SIG-M5 (cell line): ENCODE results near the gene FRMD4A.
A peak's percentile ranks its signal among the peaks of the same experiment; 100 is the strongest.
"Not testable (repeated sequence)": the region's sequence is repeated elsewhere in the genome, so short reads cannot be mapped to it uniquely, and the experiment has no call there.

ENCODE experiments used
- DNase-seq: peaks from one replicate; lab custom pipeline; 2025; lab: John Stamatoyannopoulos, UW

Gene FRMD4A

DNA sequence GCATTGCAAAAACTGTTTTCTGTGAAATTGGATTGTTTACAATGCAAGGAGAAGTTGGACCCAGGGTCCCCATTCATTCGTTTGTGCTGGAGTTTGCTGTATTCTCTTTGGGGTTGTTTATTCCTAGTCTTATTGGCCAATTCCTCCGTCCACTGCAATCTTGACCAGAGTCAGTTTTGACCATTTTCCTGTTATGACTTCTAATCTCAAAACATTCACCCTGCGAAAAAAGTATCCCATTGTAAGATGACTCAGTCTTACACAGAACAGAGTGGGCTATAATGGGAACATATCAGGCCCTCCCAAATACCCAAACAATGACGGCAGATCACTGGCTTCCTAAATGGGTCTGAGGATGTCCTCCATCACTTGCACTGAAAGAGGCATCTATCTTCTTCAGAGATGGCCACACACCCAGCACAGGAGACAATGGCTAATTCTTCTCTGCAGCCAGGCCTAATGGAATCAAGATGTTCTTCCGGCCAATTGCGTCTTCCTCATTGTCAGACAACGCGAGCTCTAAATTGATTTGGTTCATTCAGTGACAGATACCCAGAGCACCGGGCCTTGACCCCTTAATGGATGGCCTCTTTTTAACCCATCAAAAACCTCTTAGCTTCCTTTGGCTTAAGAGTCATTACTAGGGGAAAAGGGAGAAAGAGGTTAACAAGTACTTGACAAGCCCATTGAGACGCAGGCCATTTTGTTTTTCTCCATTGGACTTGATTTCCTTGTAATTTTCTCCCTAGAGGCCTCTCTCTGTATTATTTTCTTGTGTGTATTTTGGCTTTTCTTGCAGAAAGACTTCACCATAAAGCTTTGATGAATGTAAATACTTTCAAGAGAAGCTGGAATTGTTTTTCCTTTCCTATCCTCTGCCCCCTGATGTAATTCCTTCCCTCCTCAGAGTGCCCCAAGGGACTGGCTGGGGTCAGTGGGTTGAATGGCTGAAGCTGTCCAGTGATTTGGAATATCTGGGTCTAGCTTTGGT is 614.3 kb downstream of the FRMD4A start:
- DNase-seq, result no peak

DNA sequence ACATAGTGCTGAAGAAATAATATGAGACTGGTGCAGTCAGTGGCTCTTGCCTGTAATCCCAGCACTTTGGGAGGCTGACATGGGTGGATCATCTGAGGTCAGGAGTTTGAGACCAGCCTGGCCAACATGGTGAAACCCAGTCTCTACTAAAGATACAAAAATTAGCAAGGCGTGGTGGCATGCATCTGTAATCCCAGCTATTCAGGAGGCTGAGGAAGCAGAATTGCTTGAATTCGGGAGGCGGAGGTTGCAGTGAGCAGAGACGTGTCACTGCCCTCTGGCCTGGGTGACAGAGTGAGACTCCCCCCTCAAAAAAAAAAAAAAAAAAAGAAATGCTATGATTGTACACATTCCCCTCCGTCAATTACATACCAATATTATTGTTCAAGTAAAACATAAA is 615.1 kb downstream of the FRMD4A start:
- DNase-seq, result not testable (repeated sequence)

DNA sequence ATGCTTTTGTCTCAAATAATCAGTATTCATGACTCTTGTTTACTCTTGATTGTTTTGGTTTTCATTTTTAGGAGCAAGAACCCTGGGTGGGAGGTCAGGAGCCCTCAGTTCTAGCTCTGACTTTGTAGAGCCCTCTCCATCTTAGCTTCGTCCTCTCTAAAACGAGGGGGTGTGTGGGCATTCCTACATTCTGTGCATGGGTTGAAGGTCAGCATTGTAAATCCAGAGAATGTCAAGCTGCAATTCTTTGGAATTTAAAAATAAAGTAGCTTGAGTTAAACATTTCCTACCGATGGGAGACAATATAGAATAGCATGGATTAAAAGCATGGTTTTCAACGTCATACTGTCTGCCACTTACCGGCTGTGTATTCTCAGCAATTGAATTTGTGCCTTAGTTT is 615.6 kb downstream of the FRMD4A start:
- DNase-seq, result no peak

DNA sequence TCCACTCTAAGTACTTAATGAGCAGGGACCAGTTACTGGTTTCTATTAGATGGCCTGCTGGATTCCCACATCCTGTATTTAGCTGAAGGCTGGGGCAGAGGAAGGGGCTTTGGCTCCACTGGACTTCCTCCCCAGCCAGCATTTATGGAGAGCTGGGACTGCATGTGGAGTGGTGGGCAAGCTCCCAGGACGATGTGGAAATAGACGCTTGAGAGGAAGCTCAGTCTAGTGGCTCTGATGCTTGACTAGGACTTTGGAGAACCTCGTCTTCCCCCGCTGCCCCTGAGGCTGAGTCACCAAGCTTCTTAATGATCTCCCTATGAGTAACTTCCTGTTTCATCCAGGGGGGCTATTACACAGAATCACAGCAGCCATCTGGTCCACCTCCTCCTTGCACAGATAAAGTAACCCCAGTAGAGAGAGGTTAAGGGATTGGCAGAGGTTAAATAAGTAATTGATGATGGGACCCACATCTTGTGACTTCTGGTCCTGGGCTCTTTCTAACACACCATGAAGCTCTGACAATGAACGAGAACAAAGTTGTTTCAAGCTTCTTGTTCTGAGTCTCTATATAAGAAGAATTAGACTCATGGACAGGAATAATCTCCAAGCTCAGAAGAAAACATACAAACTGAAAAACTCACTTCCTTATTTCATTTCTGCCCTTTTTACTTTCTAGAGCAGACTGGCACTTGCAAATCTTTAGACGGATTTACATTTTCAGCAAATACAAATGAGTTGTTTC is 617.7 kb downstream of the FRMD4A start:
- DNase-seq, result peak; percentile 36

DNA sequence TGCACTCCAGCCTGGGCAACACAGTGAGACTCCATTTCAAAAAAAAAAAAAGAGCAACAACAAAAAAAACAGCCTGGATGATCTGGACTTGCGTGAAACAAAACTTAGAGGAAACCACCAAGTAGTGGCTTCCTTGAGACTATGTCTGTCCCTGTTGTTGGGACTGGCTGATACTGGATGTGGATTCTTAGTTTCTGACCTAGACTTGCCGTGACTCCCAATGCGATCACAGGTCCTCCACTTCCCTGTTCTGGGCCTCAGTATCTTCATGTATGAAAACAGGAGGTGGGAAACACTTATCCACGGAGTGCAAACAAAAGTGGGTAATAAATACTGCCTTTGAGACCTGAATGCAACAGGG is 618.3 kb downstream of the FRMD4A start:
- DNase-seq, result no peak

DNA sequence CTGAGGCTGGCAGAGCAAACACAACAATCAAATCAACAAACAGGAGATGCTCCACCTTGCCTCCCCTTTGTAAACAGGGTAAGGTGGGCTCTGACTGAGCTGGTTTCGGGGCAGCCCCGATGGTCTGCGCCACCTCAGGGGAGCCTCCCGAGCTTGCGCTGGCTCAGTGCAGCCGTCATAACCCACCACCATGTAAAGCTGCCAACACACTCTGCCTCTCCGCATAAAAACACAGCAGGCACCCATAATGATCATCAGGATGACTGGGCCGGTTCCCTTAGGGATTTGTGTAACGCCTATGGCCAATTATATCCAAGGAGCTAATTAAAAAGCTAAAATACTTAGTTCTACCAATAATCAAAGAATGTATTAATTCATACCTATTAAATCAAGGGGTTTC is 619.4 kb downstream of the FRMD4A start:
- DNase-seq, result no peak

DNA sequence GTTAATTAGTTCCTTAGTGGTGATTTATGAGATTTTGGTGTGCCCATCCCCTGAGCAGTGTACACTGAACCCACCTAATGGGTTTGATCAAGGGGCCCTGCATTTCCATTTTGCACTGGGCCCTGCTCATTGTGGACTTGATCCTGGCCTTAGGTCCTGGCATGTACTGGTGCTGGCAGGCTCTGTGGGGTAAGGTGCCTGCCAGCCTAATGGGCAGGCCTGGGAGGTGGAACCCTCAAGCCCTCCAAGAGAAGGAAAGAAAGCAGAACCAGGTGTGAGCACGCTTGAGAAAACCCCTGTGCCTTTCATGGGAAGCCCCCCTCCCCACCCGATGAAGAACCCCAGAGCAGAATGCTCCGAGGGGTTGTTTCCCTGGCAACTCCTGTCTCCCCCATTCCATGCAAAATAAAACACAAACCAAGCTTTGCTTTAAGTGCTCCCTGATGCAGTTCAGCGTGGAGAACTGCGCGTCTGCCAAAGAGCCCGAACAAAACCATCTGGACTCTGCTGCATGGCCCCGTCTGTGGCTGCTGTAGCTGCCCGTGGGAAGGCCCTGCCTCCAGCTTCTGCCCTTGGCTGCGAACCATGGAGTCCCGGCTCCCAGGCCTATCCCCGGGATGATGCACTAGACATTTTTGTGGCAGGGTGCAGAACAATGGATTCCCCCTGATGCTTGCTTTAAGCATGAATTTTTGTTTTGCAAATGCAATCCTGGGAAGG is 620.6 kb downstream of the FRMD4A start:
- DNase-seq, result no peak

DNA sequence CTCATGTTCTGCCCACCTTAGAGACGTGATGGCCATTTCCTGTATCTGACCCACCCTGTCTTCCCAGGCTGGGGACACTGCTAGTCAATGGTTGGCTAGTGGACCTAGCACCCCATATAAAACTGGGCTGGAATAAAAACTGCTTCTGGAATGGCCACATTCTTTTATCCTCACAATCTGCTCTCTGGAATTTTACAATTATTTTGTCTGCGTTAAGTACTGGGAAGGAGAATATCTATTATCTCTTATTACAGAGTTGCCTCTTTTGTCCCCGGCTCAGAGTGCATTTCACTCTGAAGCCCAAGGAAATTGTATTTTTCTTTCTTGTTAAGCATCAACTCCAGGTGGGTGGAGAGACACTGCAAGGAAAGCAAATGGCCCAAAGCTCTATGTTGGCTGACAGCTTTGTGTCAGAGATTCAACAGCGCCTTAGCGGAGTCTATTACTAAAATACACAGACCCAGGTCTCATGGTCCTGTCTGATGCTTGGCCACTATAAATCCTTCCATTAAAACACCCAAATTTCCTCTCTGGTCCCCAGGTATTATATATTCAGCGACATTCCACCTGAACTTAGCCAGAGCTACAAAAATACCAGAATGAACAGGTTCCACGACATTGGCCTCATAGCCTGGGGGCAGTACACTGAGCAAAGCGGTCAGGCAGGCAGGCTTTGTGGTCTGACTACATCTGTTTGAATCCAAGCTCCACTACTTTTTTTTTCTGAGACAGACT is 622.3 kb downstream of the FRMD4A start:
- no peak for DNase-seq

DNA sequence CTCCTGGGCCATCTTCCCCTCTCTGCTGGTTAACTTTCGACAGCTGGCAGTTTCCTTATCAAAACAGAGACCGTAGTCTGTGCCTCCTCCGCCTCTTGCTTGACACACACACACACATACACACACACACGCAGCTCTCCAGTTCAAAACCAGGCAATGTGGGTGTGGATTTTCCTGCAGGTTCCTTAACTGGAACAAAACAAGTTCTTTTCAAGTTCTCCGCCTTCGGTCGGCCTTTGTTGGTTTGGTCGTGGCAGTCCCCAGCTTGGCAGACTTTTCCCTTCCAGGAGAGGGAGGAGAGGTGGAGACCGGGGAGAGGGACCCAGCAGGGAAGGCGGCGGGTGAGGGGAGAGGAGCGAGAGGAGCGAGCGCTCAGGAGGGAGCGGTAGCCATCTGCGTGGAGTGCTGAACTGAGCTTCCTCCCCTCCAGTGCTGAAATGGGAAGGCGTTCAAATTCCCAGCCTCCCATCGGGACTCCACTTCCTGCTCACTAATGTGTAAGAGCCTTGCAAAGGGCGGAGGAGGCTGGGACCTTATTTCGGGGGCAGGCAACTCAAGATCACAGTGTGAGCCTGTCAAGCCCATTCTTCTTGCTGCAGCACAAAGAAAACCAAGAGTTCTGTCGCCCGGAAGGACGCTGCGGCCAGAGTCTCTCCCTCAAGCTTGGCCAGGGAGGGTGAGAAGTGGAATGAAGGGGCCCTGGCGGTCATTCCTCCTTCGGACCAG is 623.4 kb downstream of the FRMD4A start:
- DNase-seq, result no peak

DNA sequence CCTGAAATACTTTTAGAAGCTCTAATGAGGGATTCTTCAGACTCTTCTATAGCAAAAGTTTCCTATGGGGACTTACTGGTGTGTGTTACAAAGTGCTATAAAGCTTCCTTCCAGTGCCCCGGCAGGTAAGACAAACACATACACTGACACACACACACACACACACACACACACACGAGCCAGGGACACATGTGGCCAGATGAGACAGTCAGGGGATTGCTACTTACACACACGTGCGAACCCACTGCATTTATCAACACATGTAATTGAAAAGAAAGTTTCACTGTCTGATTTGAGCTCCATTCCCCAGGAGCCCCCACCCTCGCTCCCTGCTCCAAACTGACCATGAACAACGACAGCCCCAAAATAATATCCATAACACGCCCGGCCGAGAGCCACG is 624.1 kb downstream of the FRMD4A start:
- DNase-seq, result no peak

DNA sequence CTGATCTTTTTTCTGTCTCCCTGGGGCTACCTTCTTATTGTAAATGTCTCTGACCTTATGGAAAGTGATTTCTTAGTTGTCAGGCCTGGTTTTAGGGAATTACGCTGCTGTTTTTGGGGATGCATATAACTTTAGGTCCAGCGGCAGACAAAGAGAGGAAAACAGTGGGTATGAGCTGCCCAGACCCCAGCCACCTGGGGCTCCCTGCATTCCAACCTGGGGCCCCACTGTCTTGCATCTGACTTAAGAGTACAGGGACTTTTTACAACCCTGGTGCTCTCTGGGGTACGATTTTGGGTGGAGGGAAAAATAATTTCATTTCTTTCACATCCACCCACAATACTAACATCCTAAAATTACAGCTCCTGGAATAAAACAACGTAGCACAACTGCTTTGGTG is 624.5 kb downstream of the FRMD4A start:
- no peak for DNase-seq

DNA sequence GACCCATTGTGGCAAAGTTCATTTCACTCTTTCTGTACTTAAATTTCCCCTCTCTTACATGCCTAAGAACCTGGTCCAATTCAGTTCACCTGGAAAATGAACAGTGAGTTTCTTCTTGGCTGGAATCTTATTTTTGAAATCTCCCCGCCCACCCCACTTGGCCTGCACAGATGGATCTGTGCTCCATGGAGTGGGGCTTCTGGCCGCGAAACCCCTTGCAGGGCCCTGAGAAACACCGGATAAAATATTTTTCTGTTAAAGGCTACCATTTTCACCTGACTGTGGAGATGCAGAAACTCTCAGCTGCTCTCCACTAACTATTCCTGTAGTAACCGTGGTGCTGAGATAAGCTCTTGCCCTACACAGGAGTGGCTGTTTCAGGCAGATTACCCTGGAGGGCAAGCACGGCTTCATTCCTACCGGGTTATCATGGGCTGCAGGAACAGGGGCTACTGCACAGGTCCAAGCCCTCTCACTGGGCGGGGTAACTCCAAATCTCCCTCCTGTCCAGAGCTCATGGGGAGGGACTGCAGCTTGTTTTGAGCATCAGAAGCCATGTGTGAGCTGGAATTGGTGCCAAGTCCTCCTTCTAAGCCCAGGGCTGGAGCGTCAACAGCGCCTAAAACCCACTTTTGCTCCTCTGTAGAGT is 625.1 kb downstream of the FRMD4A start:
- DNase-seq, result no peak

DNA sequence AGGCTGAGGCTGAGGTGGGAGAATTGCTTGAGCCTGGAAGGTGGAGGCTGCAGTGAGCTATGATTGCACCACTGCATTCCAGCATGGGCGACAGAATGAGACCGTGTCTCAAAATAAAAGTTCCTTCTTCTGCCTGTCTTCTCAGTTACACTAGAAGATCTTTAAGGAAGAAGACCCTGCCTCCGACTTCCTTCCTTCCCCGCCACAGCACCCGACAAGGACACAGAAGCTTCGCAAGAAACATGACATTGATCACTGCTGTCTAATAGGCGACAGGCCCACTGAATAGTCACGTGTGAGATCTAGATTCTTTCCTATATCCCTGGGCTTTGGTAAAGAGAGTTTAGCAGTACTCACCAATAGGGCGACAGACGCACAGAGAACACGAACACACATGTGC is 625.8 kb downstream of the FRMD4A start:
- DNase-seq, result no peak

DNA sequence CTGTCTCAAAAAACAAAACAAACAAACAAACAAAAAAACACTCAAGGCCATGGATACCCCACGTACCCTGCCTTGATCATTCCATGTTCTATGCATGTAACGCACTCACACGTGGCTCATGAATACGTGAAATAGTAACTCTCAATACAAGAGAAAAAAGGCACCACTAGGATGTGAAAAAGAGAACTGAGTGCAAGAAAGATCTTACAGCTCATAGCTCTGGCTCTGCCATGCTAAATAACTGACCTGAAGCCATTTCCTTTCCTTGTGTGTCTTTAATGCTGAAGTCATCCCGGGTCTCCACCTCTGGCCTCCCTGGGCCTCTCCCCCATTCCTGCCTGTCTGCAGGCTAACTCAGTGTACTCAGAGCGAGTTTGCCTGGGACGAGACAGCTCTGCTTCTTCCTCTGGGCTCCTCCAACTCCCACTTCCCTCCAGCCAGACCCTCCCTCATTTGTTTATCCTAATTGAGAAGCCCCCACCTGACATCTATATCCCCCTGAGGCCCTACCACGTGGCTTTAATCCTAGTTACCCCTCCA is 626.7 kb downstream of the FRMD4A start:
- no peak for DNase-seq

DNA sequence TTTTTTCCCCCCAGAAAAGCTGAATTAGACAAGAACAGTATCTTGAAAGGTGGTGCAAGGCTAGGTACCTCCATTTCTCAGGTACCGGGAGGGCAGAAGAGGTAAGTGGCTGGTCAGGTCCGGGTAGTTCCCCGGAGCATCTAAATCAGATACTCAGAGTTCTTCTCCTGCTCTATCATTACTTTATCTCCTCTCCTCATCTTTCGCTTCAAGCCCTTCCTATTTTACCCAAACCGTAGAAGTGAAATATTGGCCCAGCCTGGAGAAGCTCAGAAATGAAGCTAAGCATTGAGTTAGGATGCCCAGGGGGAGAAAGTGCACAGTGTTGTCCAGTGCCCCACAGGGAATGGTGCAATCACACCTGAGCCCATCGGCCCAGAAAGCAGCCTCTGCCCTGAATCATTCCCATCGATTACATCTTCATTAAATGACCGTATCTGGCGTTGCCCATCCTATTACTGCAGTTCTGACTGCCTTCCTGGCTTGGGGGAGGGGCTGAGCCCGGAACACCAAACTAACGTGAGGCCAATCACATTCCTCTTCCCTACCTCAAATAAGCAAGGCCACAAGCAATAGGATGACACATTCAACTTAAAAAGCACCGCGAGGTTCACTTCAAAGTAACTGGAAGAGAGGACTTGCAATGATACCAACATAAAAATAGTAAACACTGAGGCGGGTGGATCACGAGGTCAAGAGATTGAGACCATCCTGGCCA is 627.5 kb downstream of the FRMD4A start:
- DNase-seq, result no peak

DNA sequence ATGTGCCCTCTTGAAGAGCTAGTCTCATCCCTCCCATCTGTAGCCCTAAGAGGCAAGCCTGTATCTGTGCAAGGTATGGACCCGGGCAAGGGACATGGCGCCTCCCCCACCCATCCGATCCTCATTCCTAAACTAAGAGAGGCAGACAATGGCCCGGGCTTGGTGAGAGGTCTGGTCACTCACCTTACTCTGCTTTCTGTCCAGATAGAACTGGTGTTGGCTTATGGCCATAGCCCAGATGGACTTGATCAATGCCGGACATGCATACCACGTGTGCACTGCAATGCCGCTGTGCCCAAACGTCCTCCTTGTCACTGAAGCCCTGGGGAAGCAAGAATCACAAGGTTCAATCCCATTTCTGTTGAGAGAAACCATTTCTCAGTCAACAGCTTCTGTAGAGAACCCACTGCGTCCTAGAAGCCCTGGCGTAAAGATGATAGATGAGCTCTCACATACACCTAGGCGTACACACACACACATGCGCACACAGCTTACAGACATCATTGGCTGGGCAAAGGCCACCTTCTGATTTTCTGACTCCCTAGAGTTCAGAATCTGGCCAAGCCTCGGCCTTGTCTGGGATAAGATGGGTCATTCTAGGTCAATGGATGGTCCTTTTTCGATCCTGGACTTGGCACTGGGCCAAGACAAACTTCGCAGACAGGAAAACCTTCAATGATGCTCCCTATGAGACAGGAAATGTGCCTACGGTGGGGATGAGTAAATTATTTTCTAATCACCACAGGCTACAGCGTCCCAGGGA is 629.4 kb downstream of the FRMD4A start:
- DNase-seq, result no peak

DNA sequence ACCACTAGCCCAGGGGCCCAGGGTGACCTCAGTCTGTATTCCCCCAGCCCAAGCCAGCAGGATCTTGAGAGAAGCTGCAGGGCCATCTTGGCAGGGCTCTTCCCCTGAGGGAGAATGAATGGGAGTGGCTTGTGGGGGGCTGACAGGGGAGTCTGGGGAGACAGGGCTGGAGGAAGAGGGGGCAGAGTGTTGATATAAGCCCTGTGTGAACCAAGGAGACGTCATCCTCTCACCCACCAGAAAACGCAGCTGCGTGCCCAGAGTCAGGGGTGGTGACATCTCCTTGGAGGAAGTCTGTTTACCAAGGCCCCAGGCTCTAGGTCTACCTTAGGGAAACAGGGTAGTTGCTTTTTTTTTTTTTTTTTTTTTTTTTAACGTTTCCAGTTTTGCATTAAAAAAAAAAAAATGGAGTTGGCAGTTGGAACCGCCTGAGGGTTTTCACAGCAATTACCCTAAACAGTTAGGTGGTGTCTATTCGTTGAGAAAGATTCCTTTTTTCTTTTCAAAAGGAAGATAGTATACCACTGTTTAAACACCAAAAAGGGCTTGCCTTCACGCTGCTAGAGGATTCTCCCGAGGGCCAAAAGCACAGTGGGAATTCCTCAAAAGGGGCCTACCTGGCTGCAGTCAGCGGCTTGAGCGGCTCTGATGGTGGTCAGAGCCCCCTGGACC is 630.1 kb downstream of the FRMD4A start:
- DNase-seq, result no peak

DNA sequence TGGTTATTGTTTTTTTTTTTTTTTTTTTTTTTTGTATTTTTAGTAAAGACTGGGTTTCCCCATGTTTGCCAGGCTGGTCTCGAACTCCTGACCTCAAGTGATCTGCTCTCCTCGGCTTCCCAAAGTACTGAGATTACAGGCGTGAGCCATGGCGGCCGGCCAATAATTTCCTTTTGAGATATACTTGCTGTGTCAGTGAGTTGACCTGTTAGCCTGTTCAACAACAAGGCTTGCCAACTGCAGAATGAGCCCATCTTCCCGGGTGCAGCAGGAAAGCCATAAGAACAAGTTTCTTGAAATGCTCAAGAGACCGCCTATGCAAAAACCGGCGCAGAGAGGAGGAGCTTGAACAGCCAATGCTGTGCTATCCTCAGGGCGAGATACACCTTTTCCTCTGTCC is 631.5 kb downstream of the FRMD4A start:
- no peak for DNase-seq
